T-helper 22 cell (primary cell): Measurements from ENCODE around the gene TACR1.

ENCODE experiments used
- DNase-seq: peaks from one replicate; pipeline ENCODE4 v3.0.0-alpha.2; 2020; ENCODE audit warnings: low read depth

The TACR1 gene

DNA sequence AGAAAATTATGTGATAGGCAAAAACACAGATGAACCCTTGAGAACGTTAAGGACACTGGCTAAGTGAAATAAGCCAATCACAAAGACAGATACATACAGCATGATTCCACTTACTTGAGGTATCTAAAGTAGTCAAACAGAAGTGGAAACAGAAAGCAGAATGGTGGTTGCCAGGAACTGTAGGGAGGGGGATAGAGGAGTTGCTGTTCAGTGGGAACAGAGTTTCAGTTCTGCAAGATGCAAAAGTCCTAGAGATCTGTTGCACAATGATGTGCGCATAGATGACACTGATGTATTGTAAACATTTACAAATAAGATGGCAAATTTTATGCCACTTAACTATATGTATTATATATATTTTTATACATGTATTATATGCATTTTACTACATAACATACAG is 181.2 kb downstream of the TACR1 start:
- no peak for DNase-seq

DNA sequence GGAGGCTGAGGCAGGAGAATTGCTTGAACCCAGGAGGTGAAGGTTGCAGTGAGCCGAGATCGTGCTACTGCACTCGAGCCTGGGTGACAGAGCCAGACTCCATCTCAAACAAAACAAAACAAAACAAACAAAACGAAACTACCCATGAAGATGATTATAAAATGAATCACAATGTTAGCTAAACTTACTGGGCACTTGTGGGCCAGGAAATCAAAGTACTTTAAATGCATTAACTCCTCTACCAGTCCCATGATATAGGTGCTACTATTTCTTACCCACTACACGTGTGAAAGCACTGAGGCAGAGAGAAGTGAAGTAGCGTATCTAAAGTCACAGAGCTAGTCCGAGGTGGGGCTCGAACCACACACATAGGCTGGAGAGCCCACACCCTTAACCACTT is 187.2 kb downstream of the TACR1 start:
- no peak for DNase-seq

DNA sequence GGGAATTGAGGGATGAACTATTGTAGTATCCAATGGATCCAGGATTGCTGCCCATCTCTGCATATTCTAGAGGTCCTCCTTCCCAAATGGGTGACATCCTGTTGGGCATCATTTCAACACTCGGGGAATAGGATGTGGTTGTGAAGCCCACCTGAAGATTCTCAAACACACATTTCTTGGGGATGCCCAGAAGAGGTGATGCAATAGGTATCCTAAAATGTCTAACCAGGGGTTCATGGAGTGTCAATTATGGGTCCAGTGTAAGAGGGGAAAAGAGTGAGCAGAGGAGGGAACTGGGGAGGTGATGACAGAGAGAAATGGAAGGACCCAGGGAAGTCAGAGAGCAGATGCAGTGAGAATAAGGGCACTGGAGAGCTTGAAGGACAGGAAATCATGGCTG is 188.7 kb downstream of the TACR1 start:
- no peak for DNase-seq

DNA sequence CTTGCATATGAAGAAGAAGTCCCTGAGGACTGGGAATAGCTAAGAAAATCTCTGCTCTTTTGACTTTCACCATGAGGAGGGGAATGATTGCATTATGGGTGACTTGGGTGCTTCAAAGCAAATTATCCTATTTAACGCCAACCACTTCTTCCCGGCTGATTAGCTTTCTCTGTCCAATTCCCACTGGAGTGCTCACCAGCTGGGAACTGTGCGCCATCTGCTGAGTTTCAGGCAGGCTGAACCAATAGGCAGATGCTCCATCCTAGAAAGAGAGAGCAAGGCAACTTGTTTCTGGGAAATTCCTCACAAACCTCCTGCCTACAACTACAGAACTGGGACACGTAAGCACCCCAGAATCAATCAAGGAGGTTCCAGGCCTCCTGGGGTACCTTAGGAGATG is 191.5 kb downstream of the TACR1 start:
- no peak for DNase-seq

DNA sequence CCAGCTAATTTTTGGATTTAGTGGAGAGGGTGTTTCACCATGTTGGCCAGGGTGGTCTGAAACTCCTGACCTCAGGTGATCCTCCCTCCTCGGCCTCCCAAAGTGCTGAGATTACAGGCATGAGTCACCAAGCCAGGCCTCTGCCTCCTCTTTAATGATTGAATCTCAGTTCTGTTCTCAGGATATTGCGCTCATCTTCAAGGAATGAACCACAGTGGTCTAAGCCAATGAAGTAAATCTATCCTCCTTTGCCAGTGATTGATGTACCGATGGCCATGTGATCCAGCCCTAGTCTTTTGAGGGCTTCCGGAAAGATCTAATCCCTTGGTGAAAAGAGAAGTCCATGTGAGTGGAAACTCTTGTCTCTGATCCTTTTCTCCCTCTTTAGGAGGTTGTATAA is 192.3 kb downstream of the TACR1 start:
- DNase-seq: no peak

DNA sequence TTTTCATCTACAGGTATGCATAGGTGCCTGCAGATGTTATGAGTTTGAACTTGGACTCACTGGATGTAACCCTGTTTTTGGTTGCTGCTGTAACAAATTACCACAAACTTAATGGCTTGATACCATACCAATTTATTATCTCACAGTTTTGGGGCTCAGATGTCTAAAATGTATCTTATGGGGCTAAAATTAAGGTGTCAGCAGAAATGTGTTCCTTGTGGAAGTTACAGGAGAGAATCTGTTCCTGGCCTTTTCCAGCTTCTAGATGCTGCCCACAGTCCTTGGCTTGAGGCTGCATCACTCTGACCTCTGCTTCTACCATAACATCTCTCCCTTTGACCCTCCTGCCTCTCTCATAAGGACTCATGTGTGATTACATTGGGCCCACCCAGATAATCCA is 193.3 kb downstream of the TACR1 start:
- no peak for DNase-seq

DNA sequence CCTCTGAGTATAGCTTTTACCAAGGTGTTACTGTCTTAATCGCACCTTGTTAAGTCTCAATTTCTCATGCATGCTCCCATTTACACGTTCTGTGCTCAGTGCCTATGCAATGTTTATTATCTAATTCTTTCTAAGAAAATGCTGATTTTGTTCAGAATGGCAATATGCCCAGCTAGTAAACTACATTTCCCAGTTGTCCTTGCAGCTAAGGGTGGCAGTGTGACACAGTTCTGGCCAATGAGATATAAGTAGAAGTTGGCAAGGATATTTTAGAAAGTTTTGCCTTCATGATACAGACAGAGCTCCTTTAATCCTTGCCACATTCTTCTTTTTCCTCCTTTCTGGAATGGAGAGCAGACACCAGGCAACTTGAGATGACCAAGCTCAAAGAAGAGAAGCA is 195.5 kb downstream of the TACR1 start:
- DNase-seq: no peak

DNA sequence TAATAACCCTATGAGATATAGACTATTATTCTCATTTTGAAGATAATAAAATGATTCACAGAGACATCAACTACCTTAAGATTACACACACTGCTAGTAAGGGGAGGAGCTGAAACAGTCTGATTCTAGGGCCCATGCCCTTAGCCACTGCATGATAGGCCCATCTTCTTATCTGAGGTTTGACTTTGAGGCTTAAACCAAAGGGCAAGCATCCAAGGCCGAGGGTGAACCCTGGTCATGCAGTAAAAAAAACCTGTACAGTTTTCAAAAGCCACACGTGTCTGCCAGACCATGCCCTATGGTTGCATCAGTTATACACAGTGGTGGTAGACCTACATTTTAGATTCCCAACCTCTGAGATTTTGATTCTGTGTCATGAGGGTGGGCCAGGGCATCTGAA is 196.0 kb downstream of the TACR1 start:
- DNase-seq: no peak

DNA sequence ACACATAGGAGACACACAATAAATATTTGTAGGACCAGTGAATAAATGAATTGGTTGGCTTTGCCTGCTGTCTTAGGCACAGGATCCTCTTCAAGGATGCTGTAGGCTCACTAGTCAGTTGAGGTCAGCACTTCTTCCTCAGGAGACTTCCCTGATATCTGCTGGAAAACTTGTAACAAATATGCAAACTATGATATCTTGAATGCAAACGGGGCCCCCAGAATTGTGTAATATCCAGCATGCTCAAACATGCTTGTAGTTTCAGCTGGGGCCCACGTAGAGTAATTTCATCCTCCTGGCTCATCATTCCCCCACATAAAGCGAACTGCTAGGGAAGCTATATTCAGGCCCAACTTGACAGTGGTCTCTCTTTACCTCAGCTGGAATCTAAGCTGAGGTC is 197.3 kb downstream of the TACR1 start:
- no peak for DNase-seq

DNA sequence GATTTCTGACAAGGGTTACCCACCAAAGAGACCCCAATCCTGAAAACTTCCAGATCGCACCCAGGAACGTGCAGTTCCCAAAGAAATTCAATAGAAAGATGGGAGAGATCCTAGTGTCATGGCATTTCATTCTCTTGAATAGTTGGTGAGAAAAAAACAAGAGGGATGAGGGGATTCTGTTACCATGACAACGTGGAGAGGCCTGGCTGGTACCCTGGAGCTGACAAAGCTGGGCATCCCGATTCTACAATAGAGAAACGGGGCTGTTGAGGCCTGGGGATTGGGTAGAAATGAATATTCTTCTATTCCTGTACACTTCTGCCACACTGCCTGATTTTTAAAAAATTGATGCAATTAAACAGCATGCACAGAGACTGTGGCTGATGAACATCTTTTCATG is 199.9 kb downstream of the TACR1 start:
- no peak for DNase-seq
